HEK293 (cell line): ENCODE measurements around the gene APOO.

Source experiments
- GLI4 ChIP-seq: fragments of 450-650 bp; formaldehyde crosslinking; IDR thresholded peaks from 2 replicates; pipeline ENCODE4 v1.5.1; 2016; ENCODE audit warnings: missing biosample characterization, missing genetic modification characterization
- KLF8 ChIP-seq: fragments of 450-650 bp; formaldehyde crosslinking; IDR thresholded peaks from 2 replicates; pipeline ENCODE4 v1.5.1; 2016; ENCODE audit warnings: missing biosample characterization, missing genetic modification characterization
- SP7 ChIP-seq: fragments of 450-650 bp; formaldehyde crosslinking; IDR thresholded peaks from 2 replicates; pipeline ENCODE4 v1.5.1; 2016; ENCODE audit warnings: missing biosample characterization, missing genetic modification characterization
- TRIM28 ChIP-seq: IDR thresholded peaks from 2 replicates; pipeline ENCODE4 v1.6.1; 2011; ENCODE audit warnings: low read length, control low read depth, borderline replicate concordance
- ZBTB20 ChIP-seq: fragments of 450-650 bp; formaldehyde crosslinking; IDR thresholded peaks from 2 replicates; pipeline ENCODE4 v1.5.1; 2016; ENCODE audit warnings: missing biosample characterization, missing genetic modification characterization
- ZBTB21 ChIP-seq: fragments of 450-650 bp; formaldehyde crosslinking; IDR thresholded peaks from 2 replicates; pipeline ENCODE4 v1.5.1; 2017; ENCODE audit warnings: missing biosample characterization, missing genetic modification characterization
- ZFP37 ChIP-seq: fragments of 450-650 bp; formaldehyde crosslinking; IDR thresholded peaks from 2 replicates; pipeline ENCODE4 v1.5.1; 2016; ENCODE audit warnings: missing biosample characterization, missing genetic modification characterization
- ZFP69B ChIP-seq: fragments of 450-650 bp; formaldehyde crosslinking; IDR thresholded peaks from 2 replicates; pipeline ENCODE4 v1.5.1; 2016; ENCODE audit warnings: missing biosample characterization, missing genetic modification characterization
- ZNF10 ChIP-seq: fragments of 450-650 bp; formaldehyde crosslinking; IDR thresholded peaks from 2 replicates; pipeline ENCODE4 v1.5.1; 2017; ENCODE audit warnings: missing biosample characterization, missing genetic modification characterization
- ZNF114 ChIP-seq: fragments of 450-650 bp; formaldehyde crosslinking; IDR thresholded peaks from 2 replicates; pipeline ENCODE4 v1.5.0; 2017; ENCODE audit warnings: missing biosample characterization, missing genetic modification characterization
- ZNF155 ChIP-seq: fragments of 450-650 bp; formaldehyde crosslinking; IDR thresholded peaks from 2 replicates; pipeline ENCODE4 v1.5.1; 2016; ENCODE audit warnings: missing biosample characterization, missing genetic modification characterization
- ZNF324 ChIP-seq: fragments of 450-650 bp; formaldehyde crosslinking; IDR thresholded peaks from 2 replicates; pipeline ENCODE4 v1.5.1; 2016; ENCODE audit warnings: missing biosample characterization, missing genetic modification characterization
- ZNF366 ChIP-seq: fragments of 450-650 bp; formaldehyde crosslinking; conservative IDR thresholded peaks from 2 replicates; pipeline ENCODE4 v1.5.1; 2016; ENCODE audit warnings: missing biosample characterization, missing genetic modification characterization
- ZNF423 ChIP-seq: fragments of 450-650 bp; formaldehyde crosslinking; IDR thresholded peaks from 2 replicates; pipeline ENCODE4 v1.5.1; 2016; ENCODE audit warnings: missing biosample characterization, missing genetic modification characterization
- ZNF548 ChIP-seq: fragments of 450-650 bp; formaldehyde crosslinking; IDR thresholded peaks from 2 replicates; pipeline ENCODE4 v1.5.1; 2016; ENCODE audit warnings: missing biosample characterization, missing genetic modification characterization
- ZNF549 ChIP-seq: fragments of 450-650 bp; IDR thresholded peaks from 2 replicates; pipeline ENCODE4 v1.5.1; 2018; ENCODE audit warnings: missing biosample characterization, missing genetic modification characterization, mild to moderate bottlenecking, inconsistent platforms, moderate library complexity
- ZNF677 ChIP-seq: fragments of 450-650 bp; IDR thresholded peaks from 2 replicates; pipeline ENCODE4 v1.5.0; 2018; ENCODE audit warnings: missing biosample characterization, mild to moderate bottlenecking, missing genetic modification characterization, moderate library complexity
- ZNF830 ChIP-seq: fragments of 450-650 bp; IDR thresholded peaks from 2 replicates; pipeline ENCODE4 v1.5.0; 2018; ENCODE audit warnings: missing biosample characterization, missing genetic modification characterization, low read depth, mild to moderate bottlenecking, moderate library complexity
- TF ChIP-seq, protein P1 (sequence below): fragments of 450-650 bp; formaldehyde crosslinking; IDR thresholded peaks from 2 replicates; pipeline ENCODE4 v1.5.1; 2016; ENCODE audit warnings: missing biosample characterization, missing genetic modification characterization
- TF ChIP-seq, protein P2 (sequence below): fragments of 450-650 bp; formaldehyde crosslinking; IDR thresholded peaks from 2 replicates; pipeline ENCODE4 v1.5.1; 2017; ENCODE audit warnings: missing biosample characterization, missing genetic modification characterization
- TF ChIP-seq, protein P3 (sequence below): fragments of 450-650 bp; formaldehyde crosslinking; IDR thresholded peaks from 2 replicates; pipeline ENCODE4 v1.5.1; 2016; ENCODE audit warnings: missing biosample characterization, missing genetic modification characterization
- TF ChIP-seq, protein P4 (sequence below): fragments of 450-650 bp; formaldehyde crosslinking; IDR thresholded peaks from 2 replicates; pipeline ENCODE4 v1.5.1; 2017; ENCODE audit warnings: missing biosample characterization, missing genetic modification characterization
- TF ChIP-seq, protein P5 (sequence below): fragments of 450-650 bp; formaldehyde crosslinking; IDR thresholded peaks from 2 replicates; pipeline ENCODE4; 2016; ENCODE audit warnings: missing biosample characterization, missing genetic modification characterization
- TF ChIP-seq, protein P6 (sequence below): fragments of 450-650 bp; formaldehyde crosslinking; IDR thresholded peaks from 2 replicates; pipeline ENCODE4 v1.5.1; 2016; ENCODE audit warnings: missing biosample characterization, missing genetic modification characterization
- TF ChIP-seq, protein P7 (sequence below): fragments of 450-650 bp; formaldehyde crosslinking; IDR thresholded peaks from 2 replicates; pipeline ENCODE4 v1.5.1; 2016; ENCODE audit warnings: missing biosample characterization, missing genetic modification characterization, low read depth
- TF ChIP-seq, protein P8 (sequence below): fragments of 450-650 bp; formaldehyde crosslinking; IDR thresholded peaks from 2 replicates; pipeline ENCODE4 v1.5.1; 2017; ENCODE audit warnings: missing biosample characterization, missing genetic modification characterization

The APOO gene

DNA sequence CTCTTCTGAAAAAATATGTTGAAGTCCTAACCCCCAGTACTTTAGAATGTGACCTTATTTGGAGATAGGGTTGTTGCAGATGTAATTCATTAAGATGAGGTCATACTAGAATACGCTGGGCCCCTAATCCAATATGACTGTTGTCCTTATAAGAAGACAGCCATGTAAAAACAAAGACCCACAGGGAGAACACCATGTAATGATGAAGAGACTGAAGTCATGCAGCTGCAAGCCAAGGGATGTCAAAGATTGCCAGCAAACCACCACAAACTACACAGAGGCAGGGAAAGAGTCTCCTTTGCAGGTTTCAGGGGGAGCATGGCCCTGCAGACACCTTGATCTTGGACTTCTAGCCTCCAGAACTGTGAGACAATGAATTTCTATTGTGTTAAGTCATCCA is 37.5 kb upstream of the APOO start (continued):
- no peak for TF ChIP-seq ZNF423 (tag by site-specific recombination)
- peak; percentile 100 for TF ChIP-seq ZNF548 (tag by site-specific recombination)
- TF ChIP-seq ZNF677, result no peak
- TF ChIP-seq, protein P1, sequence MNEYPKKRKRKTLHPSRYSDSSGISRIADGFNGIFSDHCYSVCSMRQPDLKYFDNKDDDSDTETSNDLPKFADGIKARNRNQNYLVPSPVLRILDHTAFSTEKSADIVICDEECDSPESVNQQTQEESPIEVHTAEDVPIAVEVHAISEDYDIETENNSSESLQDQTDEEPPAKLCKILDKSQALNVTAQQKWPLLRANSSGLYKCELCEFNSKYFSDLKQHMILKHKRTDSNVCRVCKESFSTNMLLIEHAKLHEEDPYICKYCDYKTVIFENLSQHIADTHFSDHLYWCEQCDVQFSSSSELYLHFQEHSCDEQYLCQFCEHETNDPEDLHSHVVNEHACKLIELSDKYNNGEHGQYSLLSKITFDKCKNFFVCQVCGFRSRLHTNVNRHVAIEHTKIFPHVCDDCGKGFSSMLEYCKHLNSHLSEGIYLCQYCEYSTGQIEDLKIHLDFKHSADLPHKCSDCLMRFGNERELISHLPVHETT (tag by site-specific recombination), result peak; percentile 76
- no peak for TF ChIP-seq ZNF114 (tag by site-specific recombination)
- TF ChIP-seq, protein P2, sequence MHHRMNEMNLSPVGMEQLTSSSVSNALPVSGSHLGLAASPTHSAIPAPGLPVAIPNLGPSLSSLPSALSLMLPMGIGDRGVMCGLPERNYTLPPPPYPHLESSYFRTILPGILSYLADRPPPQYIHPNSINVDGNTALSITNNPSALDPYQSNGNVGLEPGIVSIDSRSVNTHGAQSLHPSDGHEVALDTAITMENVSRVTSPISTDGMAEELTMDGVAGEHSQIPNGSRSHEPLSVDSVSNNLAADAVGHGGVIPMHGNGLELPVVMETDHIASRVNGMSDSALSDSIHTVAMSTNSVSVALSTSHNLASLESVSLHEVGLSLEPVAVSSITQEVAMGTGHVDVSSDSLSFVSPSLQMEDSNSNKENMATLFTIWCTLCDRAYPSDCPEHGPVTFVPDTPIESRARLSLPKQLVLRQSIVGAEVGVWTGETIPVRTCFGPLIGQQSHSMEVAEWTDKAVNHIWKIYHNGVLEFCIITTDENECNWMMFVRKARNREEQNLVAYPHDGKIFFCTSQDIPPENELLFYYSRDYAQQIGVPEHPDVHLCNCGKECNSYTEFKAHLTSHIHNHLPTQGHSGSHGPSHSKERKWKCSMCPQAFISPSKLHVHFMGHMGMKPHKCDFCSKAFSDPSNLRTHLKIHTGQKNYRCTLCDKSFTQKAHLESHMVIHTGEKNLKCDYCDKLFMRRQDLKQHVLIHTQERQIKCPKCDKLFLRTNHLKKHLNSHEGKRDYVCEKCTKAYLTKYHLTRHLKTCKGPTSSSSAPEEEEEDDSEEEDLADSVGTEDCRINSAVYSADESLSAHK, result peak; percentile 33; the same call in 1 of the 2 replicates
- no peak for TF ChIP-seq GLI4 (tag by site-specific recombination)
- TF ChIP-seq, protein P3, sequence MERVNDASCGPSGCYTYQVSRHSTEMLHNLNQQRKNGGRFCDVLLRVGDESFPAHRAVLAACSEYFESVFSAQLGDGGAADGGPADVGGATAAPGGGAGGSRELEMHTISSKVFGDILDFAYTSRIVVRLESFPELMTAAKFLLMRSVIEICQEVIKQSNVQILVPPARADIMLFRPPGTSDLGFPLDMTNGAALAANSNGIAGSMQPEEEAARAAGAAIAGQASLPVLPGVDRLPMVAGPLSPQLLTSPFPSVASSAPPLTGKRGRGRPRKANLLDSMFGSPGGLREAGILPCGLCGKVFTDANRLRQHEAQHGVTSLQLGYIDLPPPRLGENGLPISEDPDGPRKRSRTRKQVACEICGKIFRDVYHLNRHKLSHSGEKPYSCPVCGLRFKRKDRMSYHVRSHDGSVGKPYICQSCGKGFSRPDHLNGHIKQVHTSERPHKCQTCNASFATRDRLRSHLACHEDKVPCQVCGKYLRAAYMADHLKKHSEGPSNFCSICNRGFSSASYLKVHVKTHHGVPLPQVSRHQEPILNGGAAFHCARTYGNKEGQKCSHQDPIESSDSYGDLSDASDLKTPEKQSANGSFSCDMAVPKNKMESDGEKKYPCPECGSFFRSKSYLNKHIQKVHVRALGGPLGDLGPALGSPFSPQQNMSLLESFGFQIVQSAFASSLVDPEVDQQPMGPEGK (tag by site-specific recombination), result peak; percentile 59
- no peak for TF ChIP-seq ZFP37
- TF ChIP-seq, protein P4, sequence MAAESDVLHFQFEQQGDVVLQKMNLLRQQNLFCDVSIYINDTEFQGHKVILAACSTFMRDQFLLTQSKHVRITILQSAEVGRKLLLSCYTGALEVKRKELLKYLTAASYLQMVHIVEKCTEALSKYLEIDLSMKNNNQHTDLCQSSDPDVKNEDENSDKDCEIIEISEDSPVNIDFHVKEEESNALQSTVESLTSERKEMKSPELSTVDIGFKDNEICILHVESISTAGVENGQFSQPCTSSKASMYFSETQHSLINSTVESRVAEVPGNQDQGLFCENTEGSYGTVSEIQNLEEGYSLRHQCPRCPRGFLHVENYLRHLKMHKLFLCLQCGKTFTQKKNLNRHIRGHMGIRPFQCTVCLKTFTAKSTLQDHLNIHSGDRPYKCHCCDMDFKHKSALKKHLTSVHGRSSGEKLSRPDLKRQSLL (tag by site-specific recombination), result no peak
- TF ChIP-seq, protein P5, sequence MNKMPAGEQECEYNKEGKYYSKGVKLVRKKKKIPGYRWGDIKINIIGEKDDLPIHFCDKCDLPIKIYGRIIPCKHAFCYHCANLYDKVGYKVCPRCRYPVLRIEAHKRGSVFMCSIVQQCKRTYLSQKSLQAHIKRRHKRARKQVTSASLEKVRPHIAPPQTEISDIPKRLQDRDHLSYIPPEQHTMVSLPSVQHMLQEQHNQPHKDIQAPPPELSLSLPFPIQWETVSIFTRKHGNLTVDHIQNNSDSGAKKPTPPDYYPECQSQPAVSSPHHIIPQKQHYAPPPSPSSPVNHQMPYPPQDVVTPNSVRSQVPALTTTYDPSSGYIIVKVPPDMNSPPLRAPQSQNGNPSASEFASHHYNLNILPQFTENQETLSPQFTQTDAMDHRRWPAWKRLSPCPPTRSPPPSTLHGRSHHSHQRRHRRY, result no peak
- 0 out of 2 replicates have a peak, but pooled peaks have one; percentile 37 for TF ChIP-seq ZBTB20 (tag by site-specific recombination)
- peak; percentile 34 for TF ChIP-seq ZNF366 (tag by site-specific recombination)
- TF ChIP-seq ZBTB21 (tag by site-specific recombination), result peak; percentile 65
- TF ChIP-seq KLF8 (tag by site-specific recombination), result peak; percentile 49
- TF ChIP-seq SP7 (tag by site-specific recombination), result 0 out of 2 replicates have a peak, but pooled peaks have one; percentile 10
- TF ChIP-seq, protein P6, sequence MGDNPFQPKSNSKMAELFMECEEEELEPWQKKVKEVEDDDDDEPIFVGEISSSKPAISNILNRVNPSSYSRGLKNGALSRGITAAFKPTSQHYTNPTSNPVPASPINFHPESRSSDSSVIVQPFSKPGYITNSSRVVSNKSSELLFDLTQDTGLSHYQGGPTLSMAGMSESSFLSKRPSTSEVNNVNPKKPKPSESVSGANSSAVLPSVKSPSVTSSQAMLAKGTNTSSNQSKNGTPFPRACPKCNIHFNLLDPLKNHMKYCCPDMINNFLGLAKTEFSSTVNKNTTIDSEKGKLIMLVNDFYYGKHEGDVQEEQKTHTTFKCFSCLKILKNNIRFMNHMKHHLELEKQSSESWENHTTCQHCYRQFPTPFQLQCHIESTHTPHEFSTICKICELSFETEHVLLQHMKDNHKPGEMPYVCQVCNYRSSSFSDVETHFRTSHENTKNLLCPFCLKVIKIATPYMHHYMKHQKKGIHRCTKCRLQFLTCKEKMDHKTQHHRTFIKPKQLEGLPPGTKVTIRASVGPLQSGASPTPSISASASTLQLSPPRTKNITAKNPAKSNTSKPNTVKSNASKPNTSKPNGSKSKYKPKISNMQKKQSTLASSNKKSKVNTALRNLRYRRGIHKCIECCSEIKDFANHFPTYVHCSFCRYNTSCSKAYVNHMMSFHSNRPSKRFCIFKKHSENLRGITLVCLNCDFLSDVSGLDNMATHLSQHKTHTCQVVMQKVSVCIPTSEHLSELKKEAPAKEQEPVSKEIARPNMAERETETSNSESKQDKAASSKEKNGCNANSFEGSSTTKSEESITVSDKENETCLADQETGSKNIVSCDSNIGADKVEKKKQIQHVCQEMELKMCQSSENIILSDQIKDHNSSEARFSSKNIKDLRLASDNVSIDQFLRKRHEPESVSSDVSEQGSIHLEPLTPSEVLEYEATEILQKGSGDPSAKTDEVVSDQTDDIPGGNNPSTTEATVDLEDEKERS (tag by site-specific recombination), result 0 out of 2 replicates have a peak, but pooled peaks have one; percentile 61
- TF ChIP-seq ZNF10, result no peak
- TF ChIP-seq, protein P7, sequence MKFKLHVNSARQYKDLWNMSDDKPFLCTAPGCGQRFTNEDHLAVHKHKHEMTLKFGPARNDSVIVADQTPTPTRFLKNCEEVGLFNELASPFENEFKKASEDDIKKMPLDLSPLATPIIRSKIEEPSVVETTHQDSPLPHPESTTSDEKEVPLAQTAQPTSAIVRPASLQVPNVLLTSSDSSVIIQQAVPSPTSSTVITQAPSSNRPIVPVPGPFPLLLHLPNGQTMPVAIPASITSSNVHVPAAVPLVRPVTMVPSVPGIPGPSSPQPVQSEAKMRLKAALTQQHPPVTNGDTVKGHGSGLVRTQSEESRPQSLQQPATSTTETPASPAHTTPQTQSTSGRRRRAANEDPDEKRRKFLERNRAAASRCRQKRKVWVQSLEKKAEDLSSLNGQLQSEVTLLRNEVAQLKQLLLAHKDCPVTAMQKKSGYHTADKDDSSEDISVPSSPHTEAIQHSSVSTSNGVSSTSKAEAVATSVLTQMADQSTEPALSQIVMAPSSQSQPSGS (tag by site-specific recombination), result peak; percentile 93
- TF ChIP-seq TRIM28, result peak; percentile 81; the same call in 1 of the 2 replicates
- TF ChIP-seq ZNF549 (tag by site-specific recombination), result no peak
- peak; percentile 33; the same call in 1 of the 2 replicates for TF ChIP-seq ZNF324
- peak; percentile 63; the same call in 1 of the 2 replicates for TF ChIP-seq ZFP69B
- TF ChIP-seq ZNF155 (tag by site-specific recombination), result no peak
- TF ChIP-seq, protein P8, sequence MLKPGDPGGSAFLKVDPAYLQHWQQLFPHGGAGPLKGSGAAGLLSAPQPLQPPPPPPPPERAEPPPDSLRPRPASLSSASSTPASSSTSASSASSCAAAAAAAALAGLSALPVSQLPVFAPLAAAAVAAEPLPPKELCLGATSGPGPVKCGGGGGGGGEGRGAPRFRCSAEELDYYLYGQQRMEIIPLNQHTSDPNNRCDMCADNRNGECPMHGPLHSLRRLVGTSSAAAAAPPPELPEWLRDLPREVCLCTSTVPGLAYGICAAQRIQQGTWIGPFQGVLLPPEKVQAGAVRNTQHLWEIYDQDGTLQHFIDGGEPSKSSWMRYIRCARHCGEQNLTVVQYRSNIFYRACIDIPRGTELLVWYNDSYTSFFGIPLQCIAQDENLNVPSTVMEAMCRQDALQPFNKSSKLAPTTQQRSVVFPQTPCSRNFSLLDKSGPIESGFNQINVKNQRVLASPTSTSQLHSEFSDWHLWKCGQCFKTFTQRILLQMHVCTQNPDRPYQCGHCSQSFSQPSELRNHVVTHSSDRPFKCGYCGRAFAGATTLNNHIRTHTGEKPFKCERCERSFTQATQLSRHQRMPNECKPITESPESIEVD, result no peak
- TF ChIP-seq ZNF830, result no peak
